Stomach (tissue), 9 donors: Measurements from ENCODE around the gene PCDH9. TPM values are rescaled to one million over a fixed set of nuclear protein-coding genes. Genes with fewer than 3 reads are reported as not detected.

Experiments used
- DNase-seq, 2 donors: peaks; one replicate each; pipeline versions ENCODE4 v3.0.0 to v3.0.0-alpha.2; 2013 to 2019
- H3K27ac ChIP-seq, 5 donors: fragments of 200-600 bp in 4 of 5; sonication (generic) in 4 of 5; one replicate each; pipeline ENCODE4 v1.5.1; 2013 to 2019; ENCODE audit warnings: mild to moderate bottlenecking in 1 of 5, moderate library complexity in 1 of 5
- H3K27me3 ChIP-seq, 3 donors: fragments of 200-600 bp; sonication (generic); one replicate each; pipeline ENCODE4 v1.5.1; 2017 to 2019; ENCODE audit warnings: mixed run types in 1 of 3
- H3K36me3 ChIP-seq, 4 donors: fragments of 200-600 bp; sonication (generic); 1 replicate in 3 of 4; 2 replicates in 1 of 4; pipeline ENCODE4 v1.5.1; 2016 to 2019
- H3K4me1 ChIP-seq, 4 donors: fragments of 200-600 bp; sonication (generic); one replicate each; pipeline ENCODE4 v1.5.1; 2016 to 2019
- H3K4me3 ChIP-seq, 4 donors: fragments of 200-600 bp; sonication (generic) in 3 of 4; one replicate each; pipeline ENCODE4 v1.5.1; 2016 to 2019; ENCODE audit warnings: mild to moderate bottlenecking in 1 of 4
- H3K9me3 ChIP-seq, 4 donors: fragments of 200-600 bp; sonication (generic); one replicate each; pipeline ENCODE4 v1.5.1; 2016 to 2019
- CTCF ChIP-seq, 7 experiments: fragments of 450-650 bp in 4 of 7; fragments of 200-600 bp in 3 of 7; sonication (generic) in 3 of 7; IDR thresholded peaks; one replicate each; pipeline ENCODE4 v1.5.1; 2016 to 2019; ENCODE audit warnings: antibody characterized with exemption in 7 of 7, control low read depth in 2 of 7, mild to moderate bottlenecking in 1 of 7
- EP300 ChIP-seq: sonication (generic); formaldehyde crosslinking; IDR thresholded peaks from one replicate; pipeline ENCODE4 v1.6.1; 2017; ENCODE audit warnings: antibody characterized with exemption
- POLR2A ChIP-seq, 4 donors: fragments of 450-650 bp; IDR thresholded peaks; one replicate each; pipeline ENCODE4 v1.6.1; 2016; ENCODE audit warnings: antibody characterized with exemption in 4 of 4, control low read depth in 2 of 4, mild to moderate bottlenecking in 1 of 4, moderate library complexity in 1 of 4
- POLR2AphosphoS5 ChIP-seq, 3 donors: sonication (generic); formaldehyde crosslinking; IDR thresholded peaks; one replicate each; pipeline ENCODE4 v1.6.1; 2016; ENCODE audit warnings: antibody characterized with exemption in 3 of 3
- WGBS, 5 donors: extraction: QIAGEN DNeasy Blood & Tissue Kit in 3 of 5; methylation state at CpG; one replicate each; pipeline versions ENCODE4 v1.1.5 to v1.1.7; 2013 to 2018; 5-methylcytosine and 5-hydroxymethylcytosine counted together
- intact Hi-C: fragments of 100-400 bp; cut with DNase I; formaldehyde crosslinking; loops from one replicate; pipeline ENCODE4 v1.15.1; 2023; ENCODE audit warnings: low total_unique reads
- polyA plus RNA-seq, 3 donors: library from polyadenylated mRNA; stranded (reverse); fragments of 200-250 nt; gene quantifications; one replicate each; pipeline ENCODE4 v1.2.3, GENCODE V29; 2013
- total RNA-seq, 5 donors: library from RNA; depleted of rRNA; stranded (reverse); fragments of >200 nt; gene quantifications; one replicate each; pipeline versions ENCODE4 v1.1.0 to v1.2.3, GENCODE V29; 2014 to 2016
- donor health status: healthy with polysubstance abuse.
- donor health status: Bipolar disorder and iron deficiency.
- donor health status: healthy.

PCDH9 gene
- total and polyA plus RNA-seq, 8 donors = 0.40 to 36.2 (median 3.7) TPM

GRCh38 chr13:67184247-67184646, 45.9 kb downstream of the PCDH9 start:
- Histone ChIP-seq H3K36me3 (no peaks in the 10 kb centered on the region), H3K4me1 (no peaks in the 10 kb centered on the region), H3K27ac (no peak overlapping the region), H3K27me3 (no peaks in the 10 kb centered on the region), H3K4me3 (no peak overlapping the region), H3K9me3 (no peaks in the 10 kb centered on the region)
- intact Hi-C loops = no loop called here
- DNase-seq = no peak
- TF ChIP-seq POLR2A (IDR thresholded peaks at IDR 0.05) (no peak), EP300 (no peak), CTCF (IDR thresholded peaks at IDR 0.05) (no peak), POLR2AphosphoS5 (IDR thresholded peaks at IDR 0.05) (no peak)
- WGBS, 5 donors = 80 to 94% (median 86%) methylated on average over 7 of the region's 7 CpGs

- WGBS, 5 donors = 50 to 61% (median 56%) methylated on average over 1 of the region's 1 CpG
Measured at GRCh38 chr13:67183151-67183550, 47.0 kb downstream of the PCDH9 start.

GRCh38 chr13:67175836-67176459, 54.2 kb downstream of the PCDH9 start:
- no peak overlapping the region for H3K27ac ChIP-seq
- no peaks in the 10 kb centered on the region for H3K4me1 ChIP-seq
- 89 to 99% (median 92%) methylated on average over 2 of the region's 2 CpGs for WGBS, 5 donors
- H3K4me3 ChIP-seq = no peak overlapping the region
- intact Hi-C loops = no loop called here
- no peaks in the 10 kb centered on the region for H3K9me3 ChIP-seq
- DNase-seq = no peak
- H3K27me3 ChIP-seq = no peaks in the 10 kb centered on the region
- no peaks in the 10 kb centered on the region for H3K36me3 ChIP-seq
- TF ChIP-seq POLR2AphosphoS5 (IDR thresholded peaks at IDR 0.05) (no peak), EP300 (no peak), CTCF (IDR thresholded peaks at IDR 0.05) (no peak), POLR2A (IDR thresholded peaks at IDR 0.05) (no peak)

More at GRCh38 chr13:67183151-67183550, 47.0 kb downstream of the PCDH9 start:
- Histone ChIP-seq H3K36me3 (no peaks in the 10 kb centered on the region), H3K27me3 (no peaks in the 10 kb centered on the region), H3K27ac (no peak overlapping the region), H3K4me3 (no peak overlapping the region), H3K9me3 (no peaks in the 10 kb centered on the region), H3K4me1 (no peaks in the 10 kb centered on the region)
- TF ChIP-seq CTCF (IDR thresholded peaks at IDR 0.05) = no peak
- TF ChIP-seq EP300 = no peak
- no peak for TF ChIP-seq POLR2A (IDR thresholded peaks at IDR 0.05)
- TF ChIP-seq POLR2AphosphoS5 (IDR thresholded peaks at IDR 0.05) = no peak
- DNase-seq = no peak
- intact Hi-C loops = no loop called here

DNA sequence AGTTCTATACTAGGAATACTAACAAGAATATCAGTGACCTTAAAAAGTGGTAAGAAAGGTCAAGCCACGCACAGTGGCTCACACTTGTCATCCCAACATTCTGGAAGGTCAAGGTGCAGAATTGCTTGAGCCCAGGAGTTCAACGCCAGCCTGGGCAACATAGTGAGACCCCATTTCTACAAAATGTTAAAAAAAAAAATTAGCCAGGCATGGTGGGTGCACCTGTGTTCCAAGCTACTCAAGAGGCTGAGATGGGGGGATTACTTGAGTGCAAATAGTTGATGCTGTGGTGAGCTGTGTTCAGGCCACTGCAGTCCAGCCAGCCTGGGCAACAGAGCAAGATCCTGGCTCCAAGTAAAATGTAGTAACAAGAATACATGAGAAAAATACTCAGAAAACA, 61.8 kb downstream of the PCDH9 start:
- Histone ChIP-seq H3K27ac (peak overlapping the region in 1 of 5 donors; percentile 58), H3K4me3 (no peak overlapping the region), H3K4me1 (peaks cover 0 to 12% (median 0%) of the 10 kb centered on the region in 4 donors), H3K36me3 (no peaks in the 10 kb centered on the region), H3K9me3 (no peaks in the 10 kb centered on the region), H3K27me3 (no peaks in the 10 kb centered on the region)
- TF ChIP-seq POLR2AphosphoS5 (IDR thresholded peaks at IDR 0.05) (no peak), CTCF (IDR thresholded peaks at IDR 0.05) (no peak), POLR2A (IDR thresholded peaks at IDR 0.05) (no peak), EP300 (no peak)
- no peak for DNase-seq
- intact Hi-C loops = no loop called here
- 33 to 68% (median 44%) methylated on average over 2 of the region's 2 CpGs for WGBS, 5 donors
